LNCAP (cell line): ENCODE measurements around the gene TEX261.

ENCODE experiments used
- CTCF ChIP-seq: fragments of 450-650 bp; IDR thresholded peaks from 2 replicates; pipeline ENCODE4 v1.5.1; 2017; ENCODE audit warnings: mild to moderate bottlenecking

The TEX261 gene

GRCh38 chr2:70948337-70949003, 46.2 kb downstream of the TEX261 start:
- peak; percentile 72 for TF ChIP-seq CTCF

- no peak for TF ChIP-seq CTCF
Measured at GRCh38 chr2:70947556-70948184, 47.0 kb downstream of the TEX261 start.

- TF ChIP-seq CTCF = peak; percentile 61
Measured at GRCh38 chr2:70946832-70947442, 47.7 kb downstream of the TEX261 start.

GRCh38 chr2:70944111-70944690, 50.5 kb downstream of the TEX261 start:
- no peak for TF ChIP-seq CTCF

- no peak for TF ChIP-seq CTCF
Measured at GRCh38 chr2:70943205-70943871, 51.3 kb downstream of the TEX261 start.

GRCh38 chr2:70942396-70943204, 52.1 kb downstream of the TEX261 start:
- TF ChIP-seq CTCF = no peak

- no peak for TF ChIP-seq CTCF
Measured at GRCh38 chr2:70941701-70942100, 53.0 kb downstream of the TEX261 start.
